GM12878 (cell line): Measurements from ENCODE around the gene CSRP3. TPM values are rescaled to one million over a fixed set of nuclear protein-coding genes. Genes with fewer than 3 reads are reported as not detected.

ENCODE experiments used
- ATAC-seq: fragments of 200-7000 bp; cut with Tn5 transposase; 3 replicates; pipeline ENCODE4 v1.9.1; 2020; ENCODE audit warnings: mild to moderate bottlenecking, moderate library complexity
- BruUV-seq: library from RNA; stranded (reverse); fragments of 400-500 nt; replicated peaks from 2 replicates; lab custom pipeline; 2021; lab: Mats Ljungman, UMichigan
- CTCF ChIA-PET: fragments of 300-600 bp; sonication (Branson Sonifier 250); formaldehyde crosslinking; extraction: SDS; loops from one replicate; lab custom pipeline; 2021; ENCODE audit warnings: inconsistent platforms; lab: Yijun Ruan, JAX
- POLR2A ChIA-PET: fragments of 350-600 bp; formaldehyde crosslinking; extraction: SDS; loops from one replicate; lab custom pipeline; 2021; ENCODE audit warnings: inconsistent platforms; lab: Charles Lee
- RAD21 ChIA-PET: fragments of 300-600 bp; sonication (Branson Sonifier 250); formaldehyde crosslinking; loops from one replicate; lab custom pipeline; 2023; ENCODE audit warnings: antibody characterized with exemption; ENCODE audit not compliant: unreplicated experiment; lab: Charles Lee
- SMC1A ChIA-PET: fragments of 300-600 bp; sonication (Branson Sonifier 250); formaldehyde crosslinking; loops from one replicate; lab custom pipeline; 2023; ENCODE audit not compliant: unreplicated experiment, uncharacterized antibody; lab: Charles Lee
- DNase-seq: peaks from one replicate; pipeline ENCODE4 v3.0.0-alpha.2; 2011; ENCODE audit warnings: low read depth, low spot score
- FAIRE-seq: peaks from 3 replicates; lab custom pipeline; 2011; peaks lifted over from hg19 to GRCh38; lab: Jason Lieb, UNC
- H2AFZ ChIP-seq: 2 replicates; pipeline ENCODE4 v1.6.0; 2011; ENCODE audit warnings: low read depth, low read length, control low read depth; ENCODE audit not compliant: control insufficient read depth
- H3K27ac ChIP-seq: 2 replicates; pipeline ENCODE4 v1.5.1; 2011; ENCODE audit warnings: control low read depth; ENCODE audit not compliant: control insufficient read depth, insufficient read depth
- H3K27me3 ChIP-seq, 2 experiments: replicated peaks in 1 of 2; 2 replicates each; pipeline versions ENCODE4 v1.6.0 to v1.6.1; 2011; ENCODE audit warnings: low read length in 1 of 2; ENCODE audit not compliant: control insufficient read depth in 2 of 2, insufficient read depth in 2 of 2
- H3K36me3 ChIP-seq, 2 experiments: 2 replicates each; pipeline ENCODE4 v1.5.1; 2011; ENCODE audit warnings: low read length in 1 of 2; ENCODE audit not compliant: control insufficient read depth in 2 of 2, insufficient read depth in 2 of 2
- H3K4me1 ChIP-seq: 2 replicates; pipeline ENCODE4 v1.6.1; 2011; ENCODE audit warnings: mild to moderate bottlenecking, low read length, moderate library complexity, mixed read lengths; ENCODE audit not compliant: control insufficient read depth, insufficient read depth
- H3K4me2 ChIP-seq: 2 replicates; pipeline ENCODE4 v1.6.0; 2011; ENCODE audit warnings: control low read depth; ENCODE audit not compliant: control insufficient read depth, insufficient read depth
- H3K4me3 ChIP-seq: fragments of 200-600 bp; sonication (generic); 2 replicates; pipeline ENCODE4 v1.5.1; 2016
- H3K79me2 ChIP-seq: 2 replicates; pipeline ENCODE4 v1.6.0; 2011; ENCODE audit warnings: low read length; ENCODE audit not compliant: control insufficient read depth, insufficient read depth
- H3K9ac ChIP-seq: 2 replicates; pipeline ENCODE4 v1.8.0; 2011; ENCODE audit warnings: low read length, control low read depth, mixed read lengths; ENCODE audit not compliant: control insufficient read depth, insufficient read depth
- H3K9me3 ChIP-seq: replicated peaks from 3 replicates; pipeline ENCODE4 v1.5.1; 2011; ENCODE audit warnings: mild to moderate bottlenecking, low read length; ENCODE audit not compliant: control insufficient read depth, insufficient read depth
- H4K20me1 ChIP-seq: 2 replicates; pipeline ENCODE4 v1.6.0; 2011; ENCODE audit not compliant: control insufficient read depth, insufficient read depth
- CBX5 ChIP-seq: sonication (generic); IDR thresholded peaks from 2 replicates; pipeline ENCODE4 v1.6.1; 2016; ENCODE audit warnings: low read depth, moderate library complexity, mild to moderate bottlenecking, inconsistent platforms
- CREM ChIP-seq: IDR thresholded peaks from 2 replicates; pipeline ENCODE4 v1.6.1; 2014; ENCODE audit warnings: antibody characterized with exemption, low read depth
- EED ChIP-seq: sonication (generic); IDR thresholded peaks from 2 replicates; pipeline ENCODE4 v1.6.1; 2016; ENCODE audit warnings: antibody characterized with exemption, low read depth
- ETV6 ChIP-seq, 2 experiments: fragments of 450-650 bp in 1 of 2; IDR thresholded peaks in 1 of 2; conservative IDR thresholded peaks in 1 of 2; 2 replicates each; pipeline ENCODE4 v1.6.1; 2014; ENCODE audit warnings: antibody characterized with exemption in 1 of 2, borderline replicate concordance in 1 of 2, low read depth in 1 of 2, mild to moderate bottlenecking in 1 of 2, moderate library complexity in 1 of 2
- FOXK2 ChIP-seq: fragments of 450-650 bp; IDR thresholded peaks from 2 replicates; pipeline ENCODE4 v1.6.1; 2017; ENCODE audit warnings: mild to moderate bottlenecking, moderate library complexity
- HDAC2 ChIP-seq: fragments of 200-600 bp; sonication (generic); IDR thresholded peaks from 2 replicates; pipeline ENCODE4 v1.6.1; 2017
- MYC ChIP-seq: IDR thresholded peaks from 2 replicates; pipeline ENCODE4 v1.6.1; 2011; ENCODE audit warnings: mild to moderate bottlenecking, low read length, moderate library complexity, inconsistent platforms; ENCODE audit not compliant: insufficient read depth, insufficient replicate concordance, insufficient read length, severe bottlenecking
- NBN ChIP-seq: fragments of 450-650 bp; IDR thresholded peaks from 2 replicates; pipeline ENCODE4 v1.6.1; 2016
- NFIC ChIP-seq: IDR thresholded peaks from 2 replicates; pipeline ENCODE4 v1.6.1; 2012; ENCODE audit warnings: low read depth, mild to moderate bottlenecking, inconsistent platforms, low read length, moderate library complexity
- NR2F1 ChIP-seq: fragments of 450-650 bp; conservative IDR thresholded peaks from 2 replicates; pipeline ENCODE4 v1.6.1; 2017; ENCODE audit warnings: mild to moderate bottlenecking
- PAX8 ChIP-seq: fragments of 450-650 bp; IDR thresholded peaks from 2 replicates; pipeline ENCODE4 v1.6.1; 2017; ENCODE audit warnings: mild to moderate bottlenecking, moderate library complexity
- SMAD5 ChIP-seq: IDR thresholded peaks from 2 replicates; pipeline ENCODE4 v1.6.1; 2016; ENCODE audit warnings: antibody characterized with exemption, low read depth
- YBX1 ChIP-seq: fragments of 450-650 bp; IDR thresholded peaks from 2 replicates; pipeline ENCODE4 v1.6.1; 2016; ENCODE audit warnings: antibody characterized with exemption
- WGBS: methylation state at CpG from one replicate; pipeline ENCODE4 v1.1.6; 2016; ENCODE audit warnings: low lambda C conversion rate; ENCODE audit not compliant: insufficient replicate concordance, insufficient coverage; ENCODE audit errors: missing lambda C conversion rate; 5-methylcytosine and 5-hydroxymethylcytosine counted together
- in situ Hi-C: fragments of 300-500 bp; cut with MboI; formaldehyde crosslinking; loops from 9 replicates; pipeline ENCODE4 v1.14.3; 2018; ENCODE audit warnings: mixed read lengths
- intact Hi-C: fragments of 100-400 bp; cut with micrococcal nuclease; formaldehyde crosslinking; loops from one replicate; pipeline ENCODE4 v1.14.2; 2022; ENCODE audit not compliant: unreplicated experiment
- polyA plus RNA-seq, 11 experiments: library from polyadenylated mRNA; depleted of rRNA in 4 of 11; unstranded in 6 of 11; stranded (reverse) in 5 of 11; fragments of >200 nt; fragmentation: Nextera tagmentation in 4 of 11; fragmentation: Illumina TruSeq in 1 of 11; extraction: Ambion mirVana in 4 of 11; extraction: Trizol in 1 of 11; gene quantifications; 1 replicate in 1 of 11; 2 replicates in 10 of 11; pipeline versions ENCODE4 v1.2.1 to v1.2.3, GENCODE V29; 2011 to 2016; ENCODE audit warnings: inconsistent platforms in 2 of 11, missing spikeins in 2 of 11, low read depth in 1 of 11
- total RNA-seq, 4 experiments: library from RNA; depleted of rRNA in 3 of 4; stranded (reverse); fragments of >200 nt in 3 of 4; fragmentation: Illumina TruSeq in 1 of 4; extraction: Trizol in 1 of 4; gene quantifications; 2 replicates each; pipeline versions ENCODE4 v1.2.1 to v1.2.3, GENCODE V29; 2013 to 2021

CSRP3 gene
- total and polyA plus RNA-seq, 10 of the 15 experiments (the other 5 are each of a cell fraction or from before 2014, with no cell fraction given), result not detected

GRCh38 chr11:19209617-19210370 is 8.0 kb upstream of the CSRP3 start:
- H3K27me3 ChIP-seq, result no peaks in the 10 kb centered on the region; a peak in 2 of 4 replicates
- in situ Hi-C loops (no loop called here), intact Hi-C loops (no loop called here)
- POLR2A ChIA-PET, result interaction anchor here (0.7 kb wide), 1 partner anchor 73 kb away, joined by 7 read pairs; no protein-coding TSS in a partner anchor
- H3K4me2 ChIP-seq, result no peak overlapping the region
- FAIRE-seq (no peak), ATAC-seq (no peak), DNase-seq (no peak)
- no peaks in the 10 kb centered on the region for H4K20me1 ChIP-seq
- 51% methylated on average over 4 of the region's 4 CpGs for WGBS
- H3K9me3 ChIP-seq, result no peaks in the 10 kb centered on the region
- H2AFZ ChIP-seq, result no peak overlapping the region
- H3K9ac ChIP-seq, result no peak overlapping the region
- RAD21 ChIA-PET, result no interaction called here
- H3K27ac ChIP-seq, result no peak overlapping the region
- SMC1A ChIA-PET, result interaction anchor here (0.7 kb wide), 1 partner anchor 334 kb away, joined by 4 read pairs; no protein-coding TSS in a partner anchor
- no peak for TF ChIP-seq FOXK2
- no peak for TF ChIP-seq EED
- TF ChIP-seq NFIC, result no peak
- no peak for TF ChIP-seq ETV6 (conservative IDR thresholded peaks at IDR 0.05 in 1 of 2, IDR thresholded peaks at IDR 0.05 in 1 of 2; ENCODE audit: borderline replicate concordance in 1 of 2, low read depth in 1 of 2)
- no peak for TF ChIP-seq HDAC2
- no peak for TF ChIP-seq MYC
- no peak for TF ChIP-seq NBN
- TF ChIP-seq YBX1, result no peak
- TF ChIP-seq CBX5, result no peak
- no peak for TF ChIP-seq CREM
- TF ChIP-seq NR2F1, result no peak
- no peak for TF ChIP-seq PAX8
- no peak for TF ChIP-seq SMAD5
- no peaks in the 10 kb centered on the region for H3K36me3 ChIP-seq
- no peaks in the 10 kb centered on the region for H3K4me1 ChIP-seq
- BruUV-seq, result no TSS peak
- no peaks in the 10 kb centered on the region for H3K79me2 ChIP-seq
- CTCF ChIA-PET, result interaction anchor here (1.3 to 1.4 kb wide), 2 partner anchors 10 to 139 kb away, joined by 3 read pairs; no protein-coding TSS in a partner anchor
- no peak overlapping the region for H3K4me3 ChIP-seq
